SIG-M5 treated with dmso at 0.1 percent for 504 hours (cell line): ENCODE results near the gene SLU7.

Experiments used
- DNase-seq: peaks from one replicate; lab custom pipeline; 2025; ENCODE audit not compliant: unreplicated experiment; lab: John Stamatoyannopoulos, UW

Gene SLU7

GRCh38 chr5:160367885-160368284 lies 51.0 kb downstream of the SLU7 start:
- DNase-seq: no peak

GRCh38 chr5:160367261-160367660 lies 51.6 kb downstream of the SLU7 start:
- no peak for DNase-seq

- DNase-seq: no peak
Measured at GRCh38 chr5:160366230-160366629, 52.7 kb downstream of the SLU7 start.

GRCh38 chr5:160363660-160364395 lies 55.1 kb downstream of the SLU7 start:
- no peak for DNase-seq

GRCh38 chr5:160363211-160363610 lies 55.7 kb downstream of the SLU7 start:
- DNase-seq: no peak

- no peak for DNase-seq
Measured at GRCh38 chr5:160361624-160362228, 57.2 kb downstream of the SLU7 start.

- no peak for DNase-seq
Measured at GRCh38 chr5:160360310-160360709, 58.6 kb downstream of the SLU7 start.

- DNase-seq: no peak
Measured at GRCh38 chr5:160359816-160360215, 59.1 kb downstream of the SLU7 start.

GRCh38 chr5:160359242-160359641 lies 59.6 kb downstream of the SLU7 start:
- no peak for DNase-seq

GRCh38 chr5:160357861-160358411 lies 60.9 kb downstream of the SLU7 start:
- DNase-seq: no peak

- DNase-seq: no peak
Measured at GRCh38 chr5:160357394-160357793, 61.5 kb downstream of the SLU7 start.

GRCh38 chr5:160356550-160357347 lies 62.1 kb downstream of the SLU7 start:
- DNase-seq: no peak

- DNase-seq: no peak
Measured at GRCh38 chr5:160354666-160355065, 64.2 kb downstream of the SLU7 start.

- no peak for DNase-seq
Measured at GRCh38 chr5:160353379-160353778, 65.5 kb downstream of the SLU7 start.

- no peak for DNase-seq
Measured at GRCh38 chr5:160352308-160352707, 66.6 kb downstream of the SLU7 start.
